ENCODE data around the gene HDDC2. TPM values are rescaled to one million over a fixed set of nuclear protein-coding genes. Genes with fewer than 3 reads are reported as not detected.

The HDDC2 gene
- total and polyA plus RNA-seq, 2 experiments from 2014 or later = 55.1 to 83.2 TPM

- no peaks in the 10 kb centered on the region for H3K9me2 ChIP-seq (ENCODE audit: insufficient read depth)
- H3K4me3 ChIP-seq = no peak overlapping the region
- H3K27me3 ChIP-seq (replicated peaks; ENCODE audit: insufficient read depth) = no peaks in the 10 kb centered on the region
- no peaks in the 10 kb centered on the region for H3F3A ChIP-seq (ENCODE audit: insufficient read depth)
- no peak overlapping the region for H3K9ac ChIP-seq
- peaks cover 19% of the 10 kb centered on the region for H3K4me1 ChIP-seq (ENCODE audit: insufficient read depth)
- WGBS, 2 experiments (ENCODE audit: low coverage in 1 of 2, low lambda C conversion rate in 2 of 2, missing lambda C conversion rate in 2 of 2) = 62 to 95% methylated on average over 1 of the region's 1 CpG
- no peak overlapping the region for H3K4me2 ChIP-seq (ENCODE audit: unreplicated experiment)
- no peaks in the 10 kb centered on the region for H3K36me3 ChIP-seq (ENCODE audit: low read depth)
- H3K27ac ChIP-seq = no peak overlapping the region
- H2AFZ ChIP-seq = no peak overlapping the region
- DNase-seq = no peak
- H4K20me1 ChIP-seq (ENCODE audit: insufficient read depth) = no peaks in the 10 kb centered on the region
- no peaks in the 10 kb centered on the region for H3K9me3 ChIP-seq (ENCODE audit: low read depth)
- no peak for TF ChIP-seq EZH2 (IDR thresholded peaks at IDR 0.05; ENCODE audit: insufficient read depth, poor library complexity, severe bottlenecking)
- TF ChIP-seq EZH2phosphoT487 (IDR thresholded peaks at IDR 0.05; ENCODE audit: insufficient read depth, low read depth) = no peak
- in situ Hi-C loops (cut with MboI) = no loop called here
- H3K79me2 ChIP-seq (ENCODE audit: insufficient read depth) = no peaks in the 10 kb centered on the region
Observed at GRCh38 chr6:125250511-125250910, 51.3 kb downstream of the HDDC2 start.

DNA sequence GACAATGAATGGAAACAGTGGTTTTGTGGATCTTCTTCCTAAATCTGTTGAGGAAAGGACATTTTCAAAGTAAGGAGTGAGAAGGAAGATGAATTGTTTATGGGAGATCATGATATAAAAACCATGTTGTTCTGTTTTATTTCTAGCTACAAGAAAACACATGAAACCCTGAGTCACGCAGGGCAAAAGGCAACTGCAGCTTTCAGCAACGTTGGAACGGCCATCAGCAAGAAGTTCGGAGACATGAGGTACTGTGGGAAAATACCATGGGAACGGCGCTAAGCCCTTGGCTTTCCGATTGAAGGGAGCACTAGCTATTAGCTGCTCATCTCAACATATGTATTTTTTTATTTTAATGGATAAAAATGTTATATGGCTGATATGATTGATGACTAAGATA, 53.6 kb downstream of the HDDC2 start:
- Histone ChIP-seq H3F3A (ENCODE audit: insufficient read depth) (no peaks in the 10 kb centered on the region), H3K4me2 (ENCODE audit: unreplicated experiment) (no peak overlapping the region), H3K27ac (no peak overlapping the region), H3K4me1 (ENCODE audit: insufficient read depth) (peaks cover 18% of the 10 kb centered on the region), H3K4me3 (no peak overlapping the region), H3K79me2 (ENCODE audit: insufficient read depth) (no peaks in the 10 kb centered on the region), H3K27me3 (replicated peaks; ENCODE audit: insufficient read depth) (no peaks in the 10 kb centered on the region), H3K36me3 (ENCODE audit: low read depth) (no peaks in the 10 kb centered on the region), H4K20me1 (ENCODE audit: insufficient read depth) (no peaks in the 10 kb centered on the region), H3K9me2 (ENCODE audit: insufficient read depth) (no peaks in the 10 kb centered on the region), H3K9ac (no peak overlapping the region), H3K9me3 (ENCODE audit: low read depth) (no peaks in the 10 kb centered on the region), H2AFZ (no peak overlapping the region)
- whole genome bisulfite sequencing, 2 experiments (ENCODE audit: low coverage in 1 of 2, low lambda C conversion rate in 2 of 2, missing lambda C conversion rate in 2 of 2) = 61 to 62% methylated on average over 7 of the region's 7 CpGs
- DNase-seq = no peak
- in situ Hi-C loops (cut with MboI) = no loop called here
- no peak for TF ChIP-seq EZH2phosphoT487 (IDR thresholded peaks at IDR 0.05; ENCODE audit: insufficient read depth, low read depth)
- no peak for TF ChIP-seq EZH2 (IDR thresholded peaks at IDR 0.05; ENCODE audit: insufficient read depth, poor library complexity, severe bottlenecking)

DNA sequence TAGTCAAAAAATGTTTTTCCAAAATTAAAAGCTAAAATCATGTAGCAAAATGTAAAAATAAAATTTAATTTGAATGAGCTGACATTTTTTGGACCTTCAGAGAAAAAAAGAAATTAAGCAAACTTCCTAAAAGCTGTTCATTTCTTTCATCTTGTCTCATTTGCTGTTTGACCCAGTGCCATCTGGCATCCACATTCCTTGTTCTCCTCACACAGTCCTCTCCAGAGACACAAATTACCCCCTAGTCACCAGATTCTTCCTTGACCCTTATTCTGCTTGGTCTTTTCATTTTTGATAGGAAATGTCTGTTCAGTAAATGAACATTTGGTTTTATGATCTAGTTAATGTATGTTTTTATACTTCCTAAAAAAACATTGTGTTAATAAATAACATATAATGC, 55.2 kb downstream of the HDDC2 start:
- in situ Hi-C loops (cut with MboI) = no loop called here
- Histone ChIP-seq H3K27ac (no peak overlapping the region), H4K20me1 (ENCODE audit: insufficient read depth) (no peaks in the 10 kb centered on the region), H3K9me3 (ENCODE audit: low read depth) (no peaks in the 10 kb centered on the region), H3K27me3 (replicated peaks; ENCODE audit: insufficient read depth) (no peaks in the 10 kb centered on the region), H3F3A (ENCODE audit: insufficient read depth) (no peaks in the 10 kb centered on the region), H3K4me3 (no peak overlapping the region), H2AFZ (no peak overlapping the region), H3K79me2 (ENCODE audit: insufficient read depth) (no peaks in the 10 kb centered on the region), H3K9me2 (ENCODE audit: insufficient read depth) (no peaks in the 10 kb centered on the region), H3K36me3 (ENCODE audit: low read depth) (no peaks in the 10 kb centered on the region), H3K4me1 (ENCODE audit: insufficient read depth) (peaks cover 5% of the 10 kb centered on the region), H3K9ac (no peak overlapping the region), H3K4me2 (ENCODE audit: unreplicated experiment) (no peak overlapping the region)
- TF ChIP-seq EZH2phosphoT487 (IDR thresholded peaks at IDR 0.05; ENCODE audit: insufficient read depth, low read depth) (no peak), EZH2 (IDR thresholded peaks at IDR 0.05; ENCODE audit: insufficient read depth, poor library complexity, severe bottlenecking) (no peak)
- DNase-seq = no peak

GRCh38 chr6:125245523-125246264, 56.1 kb downstream of the HDDC2 start:
- Histone ChIP-seq H3K79me2 (ENCODE audit: insufficient read depth) (no peaks in the 10 kb centered on the region), H3K9me2 (ENCODE audit: insufficient read depth) (no peaks in the 10 kb centered on the region), H3K4me2 (ENCODE audit: unreplicated experiment) (no peak overlapping the region), H4K20me1 (ENCODE audit: insufficient read depth) (no peaks in the 10 kb centered on the region), H3K9ac (no peak overlapping the region), H2AFZ (no peak overlapping the region), H3F3A (ENCODE audit: insufficient read depth) (no peaks in the 10 kb centered on the region), H3K27me3 (replicated peaks; ENCODE audit: insufficient read depth) (no peaks in the 10 kb centered on the region), H3K4me3 (no peak overlapping the region), H3K36me3 (ENCODE audit: low read depth) (no peaks in the 10 kb centered on the region), H3K4me1 (ENCODE audit: insufficient read depth) (no peaks in the 10 kb centered on the region), H3K27ac (no peak overlapping the region), H3K9me3 (ENCODE audit: low read depth) (no peaks in the 10 kb centered on the region)
- DNase-seq = no peak
- in situ Hi-C loops (cut with MboI) = no loop called here
- 77 to 79% methylated on average over 7 of the region's 7 CpGs for WGBS, 2 experiments (ENCODE audit: low coverage in 1 of 2, low lambda C conversion rate in 2 of 2, missing lambda C conversion rate in 2 of 2)
- TF ChIP-seq EZH2phosphoT487 (IDR thresholded peaks at IDR 0.05; ENCODE audit: insufficient read depth, low read depth) (no peak), EZH2 (IDR thresholded peaks at IDR 0.05; ENCODE audit: insufficient read depth, poor library complexity, severe bottlenecking) (no peak)

All from GM23248 (cell line).